Hematopoietic multipotent progenitor cell treated with erythropoietin and hydrocortisone succinate and interleukin-3 and kit ligand, for 17 days (in vitro differentiated cells): Measurements from ENCODE around the gene RALGDS.

ENCODE experiments used
- DNase-seq: peaks from one replicate; pipeline ENCODE4 v3.0.0-alpha.2; 2015; ENCODE audit warnings: low spot score

Gene RALGDS

DNA sequence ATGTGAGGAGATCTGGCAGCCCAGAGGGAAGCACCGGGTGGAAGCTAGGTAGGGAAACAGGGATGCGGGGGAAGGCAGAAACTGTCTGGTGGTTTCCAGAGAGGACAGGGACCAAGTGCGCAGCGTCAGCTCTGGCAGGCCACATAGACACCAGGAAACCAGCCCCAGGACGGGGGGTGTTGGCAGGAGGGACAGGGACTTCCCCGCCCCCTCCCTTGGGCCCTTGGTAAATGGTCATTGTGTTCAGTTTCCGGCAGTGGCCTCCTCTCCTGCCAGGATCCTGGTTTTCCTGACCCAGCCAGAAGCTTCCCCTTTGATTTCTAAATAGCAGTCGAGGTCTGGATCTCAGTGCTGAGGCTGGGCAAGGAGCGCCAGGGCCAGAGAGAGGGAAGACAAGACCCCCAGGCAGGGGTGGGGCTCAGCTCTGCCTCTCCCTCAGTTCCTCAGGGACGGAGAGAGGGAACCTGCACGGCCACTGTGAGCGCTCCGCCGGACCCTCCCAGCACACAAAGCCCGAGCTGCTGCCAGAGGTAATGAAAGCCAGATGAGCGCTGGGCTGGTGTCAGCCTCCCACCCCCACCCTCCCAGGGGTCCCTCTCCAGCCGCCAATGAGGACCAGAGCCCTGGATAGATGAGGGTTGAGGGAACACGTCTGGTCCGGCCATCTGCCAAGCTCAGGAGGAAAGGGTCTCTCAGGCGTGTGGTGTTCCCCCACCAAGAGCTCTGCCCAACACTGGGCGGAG, 1.8 kb downstream of the RALGDS start:
- no peak for DNase-seq

- DNase-seq: no peak
These were observed 2.5 kb downstream of the RALGDS start for GRCh38 chr9:133118568-133118967.

DNA sequence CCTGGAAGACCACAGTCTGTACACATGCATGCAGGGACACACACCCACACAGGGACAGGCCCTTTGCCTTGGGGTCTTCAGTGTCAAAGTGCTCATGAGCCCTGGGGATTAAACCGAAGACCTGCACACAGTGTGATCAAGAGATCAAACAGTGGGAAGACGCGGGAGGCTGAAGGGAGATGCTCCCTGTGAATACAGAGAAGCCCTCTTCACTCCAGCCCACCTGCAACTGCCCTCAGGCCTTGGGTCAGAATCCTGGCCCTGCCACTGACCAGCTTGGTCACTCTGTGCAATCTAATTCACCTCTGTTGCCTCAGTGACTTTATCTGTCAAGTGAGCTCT, 2.9 kb downstream of the RALGDS start:
- no peak for DNase-seq

DNA sequence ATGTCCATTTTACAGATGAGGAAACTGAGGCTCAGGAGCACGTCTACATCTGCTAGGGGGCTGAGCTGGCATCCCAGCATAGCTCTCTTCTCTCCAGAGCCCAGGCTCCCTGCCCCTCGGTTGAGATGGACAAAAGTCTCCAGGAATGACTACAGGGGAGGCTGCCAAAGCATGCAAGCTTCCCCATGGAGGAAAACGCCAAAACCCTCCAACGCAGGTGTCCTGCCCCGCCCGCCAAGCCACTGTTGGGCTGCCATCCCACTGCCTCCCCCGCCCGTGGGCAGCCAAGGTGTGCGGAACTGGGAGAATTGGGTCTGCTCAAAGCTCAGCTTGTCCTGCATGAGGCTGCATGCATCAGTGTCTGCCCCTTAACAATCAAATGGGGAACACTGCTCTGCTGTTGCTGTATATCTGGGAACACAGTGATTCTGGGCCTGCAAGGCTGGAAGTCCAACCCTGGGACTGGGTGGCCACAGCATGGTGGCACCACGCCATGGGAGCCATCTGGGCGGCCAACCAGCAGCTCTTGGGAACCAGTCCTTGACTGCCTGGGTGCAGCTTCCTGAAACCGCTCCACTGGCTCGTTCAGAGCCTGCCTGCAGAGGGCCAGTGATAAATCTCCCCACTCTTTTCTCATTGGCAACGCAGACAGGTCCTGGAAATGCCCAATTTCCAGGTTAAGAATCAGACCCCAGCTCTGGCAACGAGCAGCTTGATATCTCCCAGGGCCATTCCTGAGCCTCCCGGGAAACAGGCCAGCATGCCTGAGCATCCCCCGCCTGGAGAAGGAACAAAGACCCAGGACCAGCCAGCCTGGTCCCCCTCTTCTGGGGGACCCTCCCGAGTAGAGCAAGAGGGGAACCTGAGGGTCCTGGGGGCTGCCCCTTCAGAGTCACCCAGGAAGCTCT, 3.5 kb downstream of the RALGDS start:
- no peak for DNase-seq

- no peak for DNase-seq
These were observed 4.5 kb downstream of the RALGDS start for GRCh38 chr9:133116346-133117231.

GRCh38 chr9:133115604-133116345, 5.3 kb downstream of the RALGDS start:
- DNase-seq: no peak

GRCh38 chr9:133114886-133115603, 6.0 kb downstream of the RALGDS start:
- DNase-seq: no peak

- DNase-seq: no peak
These were observed 6.8 kb downstream of the RALGDS start for GRCh38 chr9:133113949-133114885.

GRCh38 chr9:133113163-133113948, 7.7 kb downstream of the RALGDS start:
- no peak for DNase-seq

DNA sequence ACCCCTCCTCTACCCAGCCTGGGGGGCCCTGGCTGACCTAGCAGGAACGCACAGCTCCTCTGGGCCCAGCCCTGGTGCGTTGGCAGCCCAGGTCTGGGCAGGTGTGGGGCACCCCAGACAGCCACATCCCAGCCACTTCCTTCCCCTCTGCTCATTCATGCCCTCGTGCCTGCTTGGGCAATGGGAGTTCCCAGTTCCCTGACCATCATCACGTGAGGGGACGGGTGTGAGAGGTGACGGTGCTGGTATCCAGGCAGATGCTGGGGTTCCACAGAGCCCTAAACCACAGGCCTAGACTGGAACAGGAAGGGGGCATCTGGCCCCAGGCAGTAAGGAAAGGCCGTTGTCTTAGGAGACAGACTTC, 8.4 kb downstream of the RALGDS start:
- no peak for DNase-seq

DNA sequence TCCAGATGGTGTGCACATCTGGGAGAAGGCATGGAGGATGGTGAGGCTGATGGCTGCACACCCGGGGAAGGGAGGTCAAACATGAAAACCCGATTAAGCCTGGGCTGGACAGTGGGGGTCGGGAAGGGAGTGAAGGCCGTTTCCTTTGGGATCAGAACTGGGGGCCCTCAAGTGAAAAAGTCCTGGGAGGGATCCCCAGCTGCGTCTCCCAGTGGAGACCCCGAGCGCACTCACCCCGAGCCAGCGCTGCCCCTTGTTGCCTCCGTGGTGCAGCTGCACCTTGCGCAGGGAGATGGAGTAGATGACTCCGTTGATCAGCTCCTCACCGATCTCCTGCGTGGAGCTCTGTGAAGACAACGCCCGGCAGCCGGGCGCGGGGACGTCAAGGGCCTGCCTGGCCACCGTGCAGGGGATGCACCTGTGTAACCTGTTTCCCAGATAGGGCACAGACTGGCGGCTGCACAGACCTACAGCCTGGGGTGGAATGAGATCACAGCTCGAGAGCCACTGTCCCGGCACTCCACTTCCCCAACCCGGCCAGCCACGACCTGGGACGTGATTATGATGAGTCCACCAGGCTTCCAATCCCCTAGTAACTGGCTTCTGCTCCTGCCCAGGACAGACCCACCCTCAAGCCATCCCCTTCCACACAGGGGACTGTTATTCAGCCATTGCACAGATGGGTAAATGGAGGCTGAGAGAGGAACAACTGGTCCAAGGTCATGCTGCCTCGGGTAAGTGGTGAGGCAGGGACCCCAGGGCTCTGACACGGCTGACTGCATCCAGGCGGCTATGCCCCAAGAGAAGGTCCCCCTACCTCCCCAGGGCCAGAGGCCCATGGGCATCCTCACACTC, 9.0 kb downstream of the RALGDS start:
- no peak for DNase-seq

- DNase-seq: no peak
These were observed 10.9 kb downstream of the RALGDS start for GRCh38 chr9:133109931-133110650.

DNA sequence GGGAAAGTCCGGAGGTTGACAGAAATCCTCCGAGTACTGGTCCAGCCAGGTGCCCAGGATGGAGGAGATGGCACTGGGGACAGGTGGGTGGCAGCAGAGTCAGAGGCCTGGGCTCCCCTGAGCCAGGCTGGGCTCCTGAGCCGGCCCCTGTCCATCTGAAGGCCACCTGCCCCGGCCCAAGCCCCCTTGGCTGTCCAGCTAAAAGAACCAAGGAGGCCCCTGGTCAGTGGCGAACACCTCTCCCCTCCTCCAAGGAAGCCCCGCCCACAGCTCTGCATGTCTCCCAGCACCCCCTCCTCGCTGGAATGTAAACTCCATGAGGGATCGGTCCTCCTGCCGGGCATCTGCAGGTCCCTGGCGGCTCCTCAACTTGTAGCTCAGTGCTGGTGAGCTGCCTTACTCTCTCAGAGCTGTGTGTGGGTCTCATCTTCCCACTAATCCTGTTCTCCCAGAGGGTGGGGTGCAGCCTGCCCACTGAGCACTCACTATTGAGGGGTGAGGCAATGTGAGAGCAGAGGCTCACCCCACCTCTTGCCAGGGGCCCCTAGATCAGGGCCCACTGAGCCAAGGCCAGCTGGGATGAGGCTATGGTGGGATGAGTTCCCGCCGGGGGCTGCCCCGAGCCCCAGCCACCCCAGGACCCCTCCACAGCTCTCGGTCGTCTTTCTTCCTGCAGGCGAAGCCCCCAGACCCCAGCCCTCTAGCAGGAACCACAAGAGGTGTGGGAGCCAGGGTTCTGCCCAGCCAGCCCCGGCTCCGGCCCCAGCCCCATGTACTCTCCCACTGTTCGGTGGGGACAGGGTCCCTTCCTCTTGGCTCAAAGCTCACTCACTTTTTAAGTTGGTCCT, 12.0 kb downstream of the RALGDS start:
- DNase-seq: no peak

- DNase-seq: no peak
These were observed 12.9 kb downstream of the RALGDS start for GRCh38 chr9:133107961-133108793.

GRCh38 chr9:133107245-133107722, 13.8 kb downstream of the RALGDS start:
- no peak for DNase-seq
